HG02852 (cell line): ENCODE results near the gene PLEKHA7.
"Not testable (repeated sequence)": the region's sequence is repeated elsewhere in the genome, so short reads cannot be mapped to it uniquely, and the experiment has no call there.

Experiments used
- ATAC-seq: cut with Tn5 transposase; IDR thresholded peaks from one replicate; pipeline ENCODE4 v1.9.1; 2021; ENCODE audit warnings: mild to moderate bottlenecking, moderate library complexity; ENCODE audit not compliant: unreplicated experiment

PLEKHA7 gene

DNA sequence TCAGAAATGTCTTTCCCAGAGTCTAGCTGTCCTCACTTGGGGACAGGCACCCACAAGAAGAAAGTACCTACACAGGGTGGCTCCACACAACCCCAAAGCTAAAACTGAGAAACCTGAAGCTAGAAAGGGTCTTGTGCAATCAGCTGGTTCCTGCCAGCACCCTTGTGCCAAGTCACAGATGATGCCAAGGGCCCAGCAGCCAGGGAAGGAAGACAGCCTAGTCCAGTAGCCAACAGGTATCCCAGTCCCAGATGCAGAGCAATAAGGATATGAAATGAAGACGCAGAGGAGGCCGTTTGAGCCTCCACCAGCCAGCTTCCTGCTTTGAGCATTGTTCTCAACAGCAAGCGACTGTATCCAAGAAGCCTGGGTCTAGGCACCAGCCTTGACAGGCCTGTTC, 6.1 kb downstream of the PLEKHA7 start:
- ATAC-seq, result no peak

DNA sequence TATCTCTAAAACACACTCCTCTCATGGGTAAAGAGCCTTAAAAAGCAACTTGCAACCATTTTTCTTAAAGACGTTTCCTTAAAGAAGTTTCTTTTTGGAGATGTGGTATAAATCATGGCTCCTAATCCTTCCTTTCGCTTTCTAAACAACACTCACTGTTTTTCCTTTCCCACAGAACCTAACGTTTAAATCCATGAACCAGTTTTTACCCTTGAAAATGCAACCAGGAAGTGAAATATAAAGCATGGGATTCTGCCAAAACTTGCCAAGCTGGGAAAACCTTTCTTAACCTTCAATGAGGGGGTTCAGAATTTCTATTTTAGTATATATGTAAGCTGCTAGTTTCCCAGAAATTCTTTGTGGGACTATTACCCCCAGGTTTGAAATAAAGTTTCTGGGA, 8.6 kb downstream of the PLEKHA7 start:
- ATAC-seq, result no peak

DNA sequence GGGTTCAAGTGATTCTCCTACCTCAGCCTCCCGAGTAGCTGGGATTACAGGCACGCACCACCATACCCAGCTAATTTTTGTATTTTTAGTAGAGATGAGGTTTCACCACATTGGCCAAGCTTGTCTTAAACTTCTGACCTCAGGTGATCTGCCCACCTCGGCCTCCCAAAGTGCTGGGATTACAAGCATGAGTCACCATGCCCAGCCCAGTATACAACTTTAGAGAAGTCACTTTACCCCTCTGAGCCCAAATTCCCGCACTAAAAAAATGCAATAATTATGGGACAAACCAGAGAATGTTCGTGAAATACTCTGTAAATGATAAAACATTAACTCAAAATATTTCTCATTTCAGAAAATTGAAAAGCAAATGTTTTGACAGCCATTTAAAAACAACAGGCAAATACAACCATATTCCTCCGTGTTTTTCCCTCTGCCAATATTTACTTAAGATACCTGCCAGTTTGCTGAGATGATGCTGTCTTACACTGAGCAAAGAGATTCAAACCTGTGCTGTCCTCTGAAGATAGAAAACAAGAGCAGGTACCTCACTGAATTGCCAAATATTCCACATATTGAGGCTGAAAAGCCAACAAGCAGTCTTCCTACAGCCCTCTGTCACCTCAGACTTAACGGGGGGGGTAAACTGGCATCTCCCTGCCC, 9.6 kb downstream of the PLEKHA7 start:
- ATAC-seq, result no peak

DNA sequence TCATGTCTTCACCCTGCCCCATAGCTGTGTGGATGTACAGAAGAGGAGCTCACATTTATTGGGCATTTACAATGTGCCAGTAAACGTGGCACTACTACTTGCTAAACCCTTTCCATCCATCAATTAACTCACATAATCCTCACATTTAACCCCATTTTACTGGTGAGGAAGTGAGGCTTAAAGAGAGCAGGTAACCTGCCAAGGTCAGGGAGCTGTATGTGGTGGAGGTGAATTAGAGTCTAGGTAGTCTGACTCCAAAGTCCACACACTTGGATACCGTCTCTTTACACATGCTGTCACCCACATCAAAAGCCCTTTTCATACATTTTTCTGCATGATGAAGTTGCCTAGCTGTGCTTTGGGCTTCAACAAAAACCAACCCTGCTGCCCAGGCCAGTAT, 10.8 kb downstream of the PLEKHA7 start:
- no peak for ATAC-seq

DNA sequence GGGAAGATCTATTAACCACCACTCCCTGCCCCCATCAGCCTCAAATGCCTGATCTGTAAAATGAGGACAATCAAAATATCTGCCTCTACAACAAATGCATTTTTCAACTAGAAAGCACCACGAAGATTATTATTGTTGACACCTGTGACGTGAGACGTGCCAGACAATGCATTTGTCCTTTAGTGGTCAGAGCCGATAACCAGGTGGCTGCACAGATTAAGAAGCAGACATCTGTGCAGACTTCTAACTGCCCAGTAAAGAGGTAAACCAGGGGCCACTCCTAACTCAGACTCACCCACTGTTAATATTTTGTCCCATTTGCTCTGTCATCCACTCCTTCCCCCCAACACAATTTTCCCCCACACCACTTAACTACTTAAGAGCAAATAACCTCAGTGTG, 11.7 kb downstream of the PLEKHA7 start:
- ATAC-seq, result no peak

DNA sequence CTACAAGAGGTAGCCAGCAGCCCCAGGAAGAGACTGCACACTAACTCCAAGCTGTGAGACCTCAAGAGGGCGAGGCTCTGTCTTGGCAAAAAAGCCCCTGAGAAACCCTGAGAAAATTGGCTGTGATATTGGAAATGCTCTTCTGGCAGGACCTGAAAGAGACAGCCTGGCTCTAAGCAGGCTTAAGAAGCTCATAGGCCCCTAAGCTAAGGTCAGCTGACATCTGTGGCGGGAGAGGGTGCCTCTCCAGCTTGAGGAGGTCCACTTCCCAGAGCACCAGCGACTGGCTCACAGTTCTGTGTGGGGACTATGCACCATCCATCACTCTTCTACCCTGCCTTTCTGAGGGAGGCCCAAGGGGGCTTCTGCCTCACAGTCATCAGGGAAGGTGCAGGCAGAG, 12.4 kb downstream of the PLEKHA7 start:
- no peak for ATAC-seq

DNA sequence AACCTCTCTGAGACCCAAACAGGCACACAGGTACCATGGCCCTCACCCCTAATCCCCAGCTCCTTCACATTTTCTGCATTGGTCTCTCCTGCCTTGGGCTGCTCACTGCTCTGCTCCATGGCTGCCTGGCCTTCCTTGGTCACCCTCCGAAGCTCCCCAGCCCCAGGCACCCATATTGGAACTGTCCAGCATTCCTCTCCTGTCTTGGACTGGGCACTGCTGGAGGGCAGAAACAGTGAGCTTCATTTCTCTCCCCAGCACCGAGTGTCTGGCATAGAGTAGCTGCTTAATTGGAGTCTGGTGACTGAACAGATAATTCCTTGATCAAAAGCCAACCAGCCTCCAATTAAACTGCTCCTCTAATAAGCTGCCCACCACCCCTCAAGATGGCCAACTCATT, 13.2 kb downstream of the PLEKHA7 start:
- ATAC-seq, result no peak

DNA sequence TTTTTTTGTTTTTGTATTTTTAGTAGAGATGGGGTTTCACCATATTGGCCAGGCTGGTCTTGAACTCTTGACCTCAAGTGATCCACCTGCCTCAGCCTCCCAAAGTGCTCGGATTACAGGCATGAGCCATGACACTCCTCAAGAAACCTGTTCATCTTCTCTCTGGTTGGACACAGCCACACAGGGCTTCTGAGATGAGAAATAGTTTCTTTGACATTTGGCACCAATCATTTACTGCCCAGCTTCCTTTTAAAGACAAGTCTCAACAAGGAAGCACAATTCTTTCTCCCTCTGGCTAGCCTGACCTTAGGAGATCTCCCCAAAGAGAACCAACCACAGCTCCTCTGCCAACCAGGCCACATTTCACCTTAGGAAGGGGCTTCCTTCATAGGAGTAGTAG, 14.0 kb downstream of the PLEKHA7 start:
- ATAC-seq, result not testable (repeated sequence)

DNA sequence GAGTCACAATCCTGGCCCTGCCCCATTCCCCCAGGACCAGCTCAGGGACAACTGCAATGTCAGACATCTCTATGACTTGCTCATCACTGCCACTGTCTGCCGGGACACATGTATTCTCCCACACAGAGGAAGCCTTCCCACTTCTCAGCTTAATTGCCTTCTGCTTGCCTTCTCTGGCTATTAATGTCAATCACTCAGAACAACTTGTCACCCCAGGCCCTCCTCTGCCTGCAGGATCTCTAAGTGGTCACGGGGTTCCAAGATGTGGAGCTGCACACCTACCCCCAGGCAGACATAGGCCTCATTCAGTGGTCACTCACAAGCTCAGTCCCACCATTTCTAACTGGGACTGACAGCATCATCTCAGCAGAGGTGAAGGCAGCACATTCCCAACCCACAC, 15.1 kb downstream of the PLEKHA7 start:
- no peak for ATAC-seq

DNA sequence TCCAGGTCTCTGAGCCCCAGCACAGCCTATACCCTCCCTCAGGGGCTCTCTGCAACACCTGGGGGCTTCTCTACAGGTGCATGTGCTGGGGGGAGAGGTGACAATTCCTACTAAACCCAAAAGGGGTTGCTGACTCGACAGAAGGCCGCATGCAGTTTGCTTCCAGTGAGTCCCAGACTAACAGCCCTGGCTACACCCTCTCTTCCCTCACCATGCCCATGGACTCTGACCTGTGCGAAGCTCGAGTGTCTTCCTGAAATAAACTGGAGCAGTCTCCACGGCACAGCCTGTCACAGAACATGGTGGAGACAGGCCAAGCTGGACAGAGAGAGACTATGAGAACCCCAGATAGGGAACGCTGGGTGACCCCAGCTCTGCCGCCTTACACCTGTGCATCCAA, 16.6 kb downstream of the PLEKHA7 start:
- ATAC-seq, result no peak

DNA sequence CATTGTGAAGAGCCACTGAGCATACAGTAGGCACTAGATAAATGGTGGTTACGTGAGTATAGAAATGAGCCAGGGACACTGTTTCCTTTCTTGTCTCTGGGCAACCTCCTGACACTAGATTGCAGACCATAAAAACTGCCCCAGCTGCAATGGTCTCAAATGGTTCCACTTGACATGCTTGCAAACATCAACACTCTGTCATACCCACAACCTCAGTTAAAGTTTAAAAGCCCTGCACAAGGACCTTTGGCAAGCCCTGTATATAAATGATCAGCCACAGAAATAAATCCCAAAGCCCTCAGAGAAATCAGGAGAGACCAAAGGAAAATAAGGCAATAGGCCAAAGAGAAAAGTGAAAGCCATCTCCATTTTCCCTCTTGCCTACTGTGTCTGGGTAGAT, 20.7 kb downstream of the PLEKHA7 start:
- ATAC-seq, result no peak

DNA sequence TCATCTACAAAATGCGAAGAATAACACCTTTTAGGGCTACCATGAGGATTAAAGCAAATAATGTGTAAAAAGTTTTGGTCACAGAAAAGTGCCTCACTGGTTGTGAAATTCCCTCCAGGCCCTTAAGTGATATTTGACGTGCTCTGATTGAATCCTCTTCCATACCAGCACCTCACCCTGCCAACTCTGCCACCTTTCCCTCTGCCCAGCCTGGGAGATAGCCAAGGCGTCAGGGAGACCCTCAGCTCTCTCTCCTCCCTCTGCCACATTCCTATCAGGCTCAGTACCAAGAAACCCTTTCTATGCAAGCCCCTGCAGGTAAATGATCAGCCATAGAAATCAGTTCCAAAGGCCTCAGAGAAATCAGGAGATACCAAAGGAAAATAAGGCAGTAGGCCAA, 21.4 kb downstream of the PLEKHA7 start:
- ATAC-seq, result no peak

DNA sequence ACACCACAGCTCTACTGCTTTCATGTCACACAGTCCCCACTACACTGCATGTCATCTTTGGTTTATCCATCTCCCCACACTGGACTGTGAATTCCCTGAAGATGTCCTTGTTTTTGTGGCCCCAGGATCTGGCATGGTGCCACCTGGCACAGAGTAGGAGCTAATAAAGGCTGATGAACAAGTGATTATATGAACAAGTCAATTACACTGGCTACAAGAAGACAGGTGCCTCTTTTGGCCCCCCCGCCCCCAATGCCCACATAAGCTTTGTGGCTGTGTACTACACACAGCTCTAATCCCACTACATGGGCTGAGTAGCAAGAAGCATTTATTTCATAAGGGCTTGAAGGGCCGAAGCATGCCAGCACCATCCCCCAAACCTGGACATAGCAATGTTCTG, 24.7 kb downstream of the PLEKHA7 start:
- no peak for ATAC-seq

DNA sequence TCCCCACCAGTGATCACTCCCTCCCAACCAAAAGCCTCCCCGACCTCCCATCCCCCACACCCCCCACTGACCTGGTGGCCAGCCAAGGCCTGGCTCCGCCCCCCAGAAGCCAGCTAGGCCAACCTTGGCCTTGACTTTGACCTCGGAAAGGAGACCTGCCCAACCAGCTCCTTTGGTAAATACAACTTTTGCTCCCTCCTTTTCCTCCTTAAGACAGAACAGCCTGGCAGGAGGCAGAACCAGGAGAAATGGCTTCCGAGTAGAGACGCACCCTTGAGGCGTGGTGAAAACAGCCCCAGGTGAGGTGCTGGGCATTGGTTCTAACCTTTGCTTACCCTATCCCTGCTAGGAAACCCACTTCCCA, 27.0 kb downstream of the PLEKHA7 start:
- ATAC-seq, result no peak

DNA sequence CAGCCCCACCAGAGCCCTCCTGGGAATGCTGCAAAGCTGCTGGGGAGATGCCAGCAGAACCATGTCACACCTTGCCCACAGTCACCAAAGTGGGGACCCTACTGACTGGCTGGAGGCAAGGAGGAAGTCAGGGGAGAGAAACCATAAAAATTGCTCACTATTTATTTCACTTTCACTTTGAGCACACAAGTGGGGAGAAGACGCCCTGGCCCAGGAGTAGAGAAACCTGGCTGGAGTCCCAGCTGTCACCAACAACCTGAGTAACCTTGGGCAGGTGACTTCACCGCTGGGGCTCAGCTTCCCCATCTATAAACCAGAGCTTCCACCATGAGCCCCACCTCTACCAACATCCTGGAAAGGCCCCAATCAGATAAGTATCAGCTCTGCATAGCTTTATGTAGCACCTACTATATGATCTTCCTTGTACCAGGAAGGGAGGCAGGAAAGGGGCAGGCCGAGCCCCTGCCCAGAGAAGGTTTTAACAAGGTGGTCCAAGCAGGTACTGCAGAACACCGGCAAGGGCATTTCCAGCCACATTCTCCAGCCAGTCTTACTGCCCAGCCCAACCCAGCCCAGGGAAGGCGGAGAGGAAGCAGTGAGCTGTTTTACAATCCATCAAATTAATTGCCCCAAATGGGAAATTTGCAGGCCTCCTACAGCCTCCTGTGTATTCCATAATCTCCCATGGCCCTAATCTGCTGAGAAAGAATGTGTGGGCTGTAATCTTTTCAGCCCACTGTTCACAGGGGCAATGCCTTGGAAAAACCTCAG, 27.6 kb downstream of the PLEKHA7 start:
- peak; percentile 96 for ATAC-seq

DNA sequence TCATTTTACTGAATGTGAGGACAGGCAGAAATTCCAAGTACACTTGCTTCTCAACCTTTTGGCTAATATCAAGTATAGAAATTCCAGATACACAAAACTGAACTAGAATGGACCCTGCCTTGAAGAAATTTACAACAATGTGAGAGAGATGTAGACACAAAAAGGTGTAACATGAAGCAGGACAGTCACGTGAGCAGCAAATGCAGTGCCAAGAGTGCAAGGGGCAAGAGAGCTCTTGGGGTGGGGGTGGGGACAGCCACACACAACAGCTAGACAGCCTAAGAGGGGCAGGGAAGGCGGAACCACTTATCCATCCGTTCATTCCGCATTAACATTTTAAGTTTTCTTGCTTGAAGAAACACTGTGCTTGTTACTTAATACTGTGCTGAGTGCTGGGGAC, 28.9 kb downstream of the PLEKHA7 start:
- no peak for ATAC-seq

DNA sequence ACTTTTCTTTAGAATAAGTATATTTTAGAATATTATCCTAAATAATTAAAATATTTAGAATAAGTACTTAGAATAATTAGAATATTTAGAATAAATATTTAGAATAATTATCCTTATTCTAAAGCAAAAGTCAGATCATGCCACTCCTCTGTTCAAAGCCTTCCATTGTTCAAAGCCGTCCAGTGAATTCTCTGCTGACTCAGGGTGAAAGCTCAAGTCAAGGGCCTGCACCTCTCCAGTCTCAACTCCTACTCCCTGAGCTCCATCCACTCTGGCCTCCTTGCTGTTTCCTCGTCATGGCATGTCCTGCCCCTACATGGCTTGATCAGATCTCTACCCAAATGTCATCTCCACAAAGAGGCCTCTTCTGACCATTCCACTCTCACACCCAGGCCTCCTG, 30.0 kb downstream of the PLEKHA7 start:
- no peak for ATAC-seq

DNA sequence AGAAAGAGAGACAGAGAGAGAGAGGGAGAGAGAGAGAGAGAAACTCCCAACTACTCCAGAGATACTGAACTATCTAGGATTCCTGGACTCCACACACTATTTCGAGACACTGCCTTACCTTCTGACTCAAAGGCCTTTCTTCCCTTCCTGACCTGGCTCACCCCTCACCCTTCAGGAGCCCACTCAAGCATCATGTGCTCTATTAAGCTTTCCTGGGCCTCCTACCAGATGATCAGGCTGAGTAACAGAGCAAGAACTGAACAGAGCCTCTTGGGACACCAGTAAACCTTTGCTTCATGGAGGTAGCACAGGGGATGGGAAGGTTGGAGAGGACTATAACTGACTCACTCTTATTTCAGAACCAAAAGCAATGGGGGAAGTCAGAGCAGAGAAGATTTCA, 31.4 kb downstream of the PLEKHA7 start:
- ATAC-seq, result no peak

DNA sequence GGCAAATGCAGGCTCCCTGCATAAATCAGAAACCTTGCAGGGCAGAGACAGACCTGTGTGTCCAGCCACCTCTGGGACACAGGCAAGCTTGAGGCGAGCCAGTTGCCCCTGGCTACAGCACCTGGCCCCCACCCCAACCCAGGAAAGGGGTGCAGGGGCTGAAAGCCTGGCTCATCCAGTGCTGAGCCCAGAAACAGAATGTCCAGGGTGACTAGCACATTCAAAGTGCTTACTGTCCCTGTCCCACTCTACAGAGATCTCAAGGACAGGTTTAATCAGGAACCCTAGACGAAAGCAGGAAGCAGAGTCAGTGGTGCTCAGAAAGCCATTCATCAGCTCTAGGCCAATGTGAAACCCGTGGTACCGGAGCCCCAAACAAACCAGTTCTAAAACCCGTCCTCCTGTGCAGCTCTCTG, 31.9 kb downstream of the PLEKHA7 start:
- ATAC-seq, result no peak

DNA sequence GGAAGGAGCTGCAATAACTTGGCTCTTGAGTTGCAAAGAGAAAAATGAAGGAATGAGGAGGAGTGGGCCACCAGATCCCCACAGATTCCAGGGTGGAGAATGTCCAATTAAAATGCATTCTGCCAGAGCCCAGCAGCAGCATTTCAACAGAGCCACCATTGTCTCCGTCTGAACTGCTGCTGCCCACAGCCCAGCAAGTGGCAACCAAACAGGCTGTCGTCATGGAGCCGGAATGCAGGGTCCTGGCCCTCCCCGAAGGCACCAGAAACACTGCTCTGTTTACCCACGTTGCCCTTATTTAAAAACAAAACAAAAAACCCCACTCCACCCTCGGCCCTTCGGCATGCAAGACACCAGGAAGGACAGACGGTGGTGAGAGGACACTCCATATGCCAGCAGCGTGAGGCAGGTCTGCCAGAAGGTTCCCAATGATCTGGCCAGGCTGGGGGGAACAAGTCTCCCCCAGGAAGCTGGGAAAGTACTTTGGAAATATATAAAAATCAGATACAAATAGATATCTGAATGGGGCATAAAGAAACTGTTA, 32.5 kb downstream of the PLEKHA7 start:
- no peak for ATAC-seq

DNA sequence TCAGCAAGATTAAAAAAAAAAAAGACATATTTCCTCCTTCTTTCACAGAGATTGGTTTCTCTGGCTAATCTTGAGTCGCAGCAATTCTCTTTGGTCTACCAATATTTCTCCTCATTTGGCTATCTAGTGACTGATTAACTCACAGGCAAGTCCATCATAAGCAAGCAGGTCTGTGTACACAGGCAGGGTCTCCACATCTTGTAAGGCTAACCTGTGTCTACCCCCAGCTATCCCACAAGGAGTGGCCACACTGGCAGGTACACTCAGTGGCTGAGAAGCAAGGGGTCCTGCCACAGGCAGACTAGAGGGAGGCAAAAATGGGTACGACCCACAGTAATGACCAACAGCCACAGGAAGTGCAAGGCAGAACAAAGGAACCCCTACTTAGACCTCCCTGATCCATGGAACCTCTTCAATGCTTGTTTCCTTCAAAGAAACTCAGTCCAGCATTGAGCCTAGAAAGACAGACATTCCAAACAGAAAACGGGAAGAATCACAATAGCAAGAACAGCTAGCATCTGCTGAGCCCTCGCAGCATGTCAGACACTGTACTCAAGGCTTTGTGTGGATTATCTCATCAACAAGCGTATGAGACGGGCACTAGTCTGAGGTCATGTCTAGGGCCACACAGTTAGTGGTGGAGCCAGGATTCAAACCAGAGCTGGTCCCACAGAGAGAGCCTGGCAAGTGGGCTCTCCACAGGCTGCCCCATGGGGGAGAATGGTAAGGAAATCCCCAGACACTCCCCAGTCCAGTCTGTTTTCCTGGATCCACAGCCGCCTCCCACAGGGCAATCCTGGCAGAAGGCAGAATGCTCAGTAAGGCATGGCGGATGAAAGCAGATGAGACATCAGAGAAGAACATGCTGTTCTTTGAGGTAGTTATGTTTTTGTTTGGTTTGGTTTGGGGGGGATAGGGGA, 34.3 kb downstream of the PLEKHA7 start:
- no peak for ATAC-seq

DNA sequence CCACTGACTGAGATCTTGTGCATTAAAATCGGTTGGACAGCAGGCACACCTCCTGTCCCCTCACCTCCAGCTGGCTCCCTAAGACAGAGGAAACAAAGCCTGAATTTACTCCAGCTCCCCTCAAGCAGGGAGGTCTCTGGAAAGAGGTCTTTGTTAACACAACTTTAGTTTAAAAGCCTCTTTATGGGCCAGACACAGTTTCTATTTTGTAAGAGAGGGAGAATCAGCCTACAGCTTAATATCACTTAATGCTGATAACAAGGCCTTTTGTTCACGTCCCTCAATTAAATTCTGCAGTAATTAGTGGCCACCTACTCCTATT, 36.3 kb downstream of the PLEKHA7 start:
- ATAC-seq, result no peak
